ENCODE data around the gene CDH22.

CDH22 gene

GRCh38 chr20:46317685-46318177 is 9.4 kb upstream of the CDH22 start:
- WGBS (ENCODE audit: insufficient coverage, insufficient read length) = no CpG with 5 or more reads among the region's 7 CpGs
- Histone ChIP-seq H3K9me3 (ENCODE audit: control insufficient read depth, insufficient read depth, low read length) (no peaks in the 10 kb centered on the region), H3K4me3 (ENCODE audit: low read length) (no peak overlapping the region), H3K27ac (ENCODE audit: low read length) (no peak overlapping the region), H3K27me3 (ENCODE audit: control insufficient read depth, insufficient read depth, low read length) (peaks cover 7% of the 10 kb centered on the region; the same call in 1 of the 2 replicates), H3K36me3 (ENCODE audit: control insufficient read depth, insufficient read depth, low read length) (no peaks in the 10 kb centered on the region), H3K4me1 (ENCODE audit: control insufficient read depth, insufficient read depth, low read length) (no peaks in the 10 kb centered on the region)
- DNase-seq (ENCODE audit: low read depth, low spot score) = no peak

- peaks cover 7% of the 10 kb centered on the region; the same call in 1 of the 2 replicates for H3K27me3 ChIP-seq (ENCODE audit: control insufficient read depth, insufficient read depth, low read length)
- no peaks in the 10 kb centered on the region for H3K9me3 ChIP-seq (ENCODE audit: control insufficient read depth, insufficient read depth, low read length)
- WGBS (ENCODE audit: insufficient coverage, insufficient read length) = no CpG with 5 or more reads among the region's 24 CpGs
- H3K4me1 ChIP-seq (ENCODE audit: control insufficient read depth, insufficient read depth, low read length) = no peaks in the 10 kb centered on the region
- no peak overlapping the region for H3K4me3 ChIP-seq (ENCODE audit: low read length)
- no peak for DNase-seq (ENCODE audit: low read depth, low spot score)
- no peaks in the 10 kb centered on the region for H3K36me3 ChIP-seq (ENCODE audit: control insufficient read depth, insufficient read depth, low read length)
- no peak overlapping the region for H3K27ac ChIP-seq (ENCODE audit: low read length)
Observed at GRCh38 chr20:46316984-46317684, 8.8 kb upstream of the CDH22 start.

GRCh38 chr20:46315311-46315710 is 7.0 kb upstream of the CDH22 start:
- peaks cover 24% of the 10 kb centered on the region for H3K27me3 ChIP-seq (ENCODE audit: control insufficient read depth, insufficient read depth, low read length)
- no peak overlapping the region for H3K27ac ChIP-seq (ENCODE audit: low read length)
- no peak for DNase-seq (ENCODE audit: low read depth, low spot score)
- peaks cover 1% of the 10 kb centered on the region; the same call in 1 of the 2 replicates for H3K4me1 ChIP-seq (ENCODE audit: control insufficient read depth, insufficient read depth, low read length)
- no peaks in the 10 kb centered on the region for H3K9me3 ChIP-seq (ENCODE audit: control insufficient read depth, insufficient read depth, low read length)
- H3K4me3 ChIP-seq (ENCODE audit: low read length) = no peak overlapping the region
- no CpG with 5 or more reads among the region's 6 CpGs for WGBS (ENCODE audit: insufficient coverage, insufficient read length)
- no peaks in the 10 kb centered on the region for H3K36me3 ChIP-seq (ENCODE audit: control insufficient read depth, insufficient read depth, low read length)

- Histone ChIP-seq H3K36me3 (ENCODE audit: control insufficient read depth, insufficient read depth, low read length) (no peaks in the 10 kb centered on the region), H3K9me3 (ENCODE audit: control insufficient read depth, insufficient read depth, low read length) (no peaks in the 10 kb centered on the region), H3K4me1 (ENCODE audit: control insufficient read depth, insufficient read depth, low read length) (peaks cover 1% of the 10 kb centered on the region; the same call in 1 of the 2 replicates), H3K27me3 (ENCODE audit: control insufficient read depth, insufficient read depth, low read length) (peaks cover 44% of the 10 kb centered on the region), H3K4me3 (ENCODE audit: low read length) (peak overlapping the region; percentile 45; the same call in 1 of the 2 replicates), H3K27ac (ENCODE audit: low read length) (no peak overlapping the region)
- no peak for DNase-seq (ENCODE audit: low read depth, low spot score)
- no CpG with 5 or more reads among the region's 16 CpGs for WGBS (ENCODE audit: insufficient coverage, insufficient read length)
Observed at GRCh38 chr20:46312945-46313861, 4.9 kb upstream of the CDH22 start.

GRCh38 chr20:46312075-46312944 is 4.0 kb upstream of the CDH22 start:
- no peaks in the 10 kb centered on the region for H3K9me3 ChIP-seq (ENCODE audit: control insufficient read depth, insufficient read depth, low read length)
- peaks cover 45% of the 10 kb centered on the region for H3K27me3 ChIP-seq (ENCODE audit: control insufficient read depth, insufficient read depth, low read length)
- peak overlapping the region; percentile 45; the same call in 1 of the 2 replicates for H3K4me3 ChIP-seq (ENCODE audit: low read length)
- peaks cover 1% of the 10 kb centered on the region; the same call in 1 of the 2 replicates for H3K4me1 ChIP-seq (ENCODE audit: control insufficient read depth, insufficient read depth, low read length)
- no peak overlapping the region for H3K27ac ChIP-seq (ENCODE audit: low read length)
- H3K36me3 ChIP-seq (ENCODE audit: control insufficient read depth, insufficient read depth, low read length) = no peaks in the 10 kb centered on the region
- no peak for DNase-seq (ENCODE audit: low read depth, low spot score)
- WGBS (ENCODE audit: insufficient coverage, insufficient read length) = no CpG with 5 or more reads among the region's 47 CpGs

GRCh38 chr20:46311719-46312074 is 3.4 kb upstream of the CDH22 start:
- H3K36me3 ChIP-seq (ENCODE audit: control insufficient read depth, insufficient read depth, low read length) = no peaks in the 10 kb centered on the region
- H3K27me3 ChIP-seq (ENCODE audit: control insufficient read depth, insufficient read depth, low read length) = peaks cover 48% of the 10 kb centered on the region
- DNase-seq (ENCODE audit: low read depth, low spot score) = no peak
- peaks cover 1% of the 10 kb centered on the region; the same call in 1 of the 2 replicates for H3K4me1 ChIP-seq (ENCODE audit: control insufficient read depth, insufficient read depth, low read length)
- H3K9me3 ChIP-seq (ENCODE audit: control insufficient read depth, insufficient read depth, low read length) = no peaks in the 10 kb centered on the region
- WGBS (ENCODE audit: insufficient coverage, insufficient read length) = no CpG with 5 or more reads among the region's 5 CpGs
- peak overlapping the region; percentile 45; the same call in 1 of the 2 replicates for H3K4me3 ChIP-seq (ENCODE audit: low read length)
- H3K27ac ChIP-seq (ENCODE audit: low read length) = no peak overlapping the region

- Histone ChIP-seq H3K27ac (ENCODE audit: low read length) (no peak overlapping the region), H3K4me3 (ENCODE audit: low read length) (no peak overlapping the region), H3K27me3 (ENCODE audit: control insufficient read depth, insufficient read depth, low read length) (peaks cover 54% of the 10 kb centered on the region), H3K4me1 (ENCODE audit: control insufficient read depth, insufficient read depth, low read length) (peaks cover 1% of the 10 kb centered on the region; the same call in 1 of the 2 replicates), H3K9me3 (ENCODE audit: control insufficient read depth, insufficient read depth, low read length) (no peaks in the 10 kb centered on the region), H3K36me3 (ENCODE audit: control insufficient read depth, insufficient read depth, low read length) (no peaks in the 10 kb centered on the region)
- WGBS (ENCODE audit: insufficient coverage, insufficient read length) = no CpG with 5 or more reads among the region's 5 CpGs
- no peak for DNase-seq (ENCODE audit: low read depth, low spot score)
Observed at GRCh38 chr20:46311039-46311650, 2.8 kb upstream of the CDH22 start.

GRCh38 chr20:46309945-46310344 is 1.6 kb upstream of the CDH22 start:
- Histone ChIP-seq H3K9me3 (ENCODE audit: control insufficient read depth, insufficient read depth, low read length) (no peaks in the 10 kb centered on the region), H3K36me3 (ENCODE audit: control insufficient read depth, insufficient read depth, low read length) (no peaks in the 10 kb centered on the region), H3K4me3 (ENCODE audit: low read length) (no peak overlapping the region), H3K27ac (ENCODE audit: low read length) (no peak overlapping the region), H3K4me1 (ENCODE audit: control insufficient read depth, insufficient read depth, low read length) (peaks cover 1% of the 10 kb centered on the region; the same call in 1 of the 2 replicates), H3K27me3 (ENCODE audit: control insufficient read depth, insufficient read depth, low read length) (peaks cover 54% of the 10 kb centered on the region)
- WGBS (ENCODE audit: insufficient coverage, insufficient read length) = no CpG with 5 or more reads among the region's 2 CpGs
- no peak for DNase-seq (ENCODE audit: low read depth, low spot score)

- Histone ChIP-seq H3K9me3 (ENCODE audit: control insufficient read depth, insufficient read depth, low read length) (no peaks in the 10 kb centered on the region), H3K27me3 (ENCODE audit: control insufficient read depth, insufficient read depth, low read length) (peaks cover 50% of the 10 kb centered on the region), H3K27ac (ENCODE audit: low read length) (no peak overlapping the region), H3K36me3 (ENCODE audit: control insufficient read depth, insufficient read depth, low read length) (no peaks in the 10 kb centered on the region), H3K4me1 (ENCODE audit: control insufficient read depth, insufficient read depth, low read length) (peaks cover 1% of the 10 kb centered on the region; the same call in 1 of the 2 replicates), H3K4me3 (ENCODE audit: low read length) (peak overlapping the region; percentile 67)
- no peak for DNase-seq (ENCODE audit: low read depth, low spot score)
- whole genome bisulfite sequencing (ENCODE audit: insufficient coverage, insufficient read length) = no CpG with 5 or more reads among the region's 35 CpGs
Observed at GRCh38 chr20:46307999-46308257, 370 bp downstream of the CDH22 start.
